BLaER1 treated with 17β-estradiol and CSF1 and Interleukin-3, amounts not matched to agents 10 nM and 100 nM (cell line): ENCODE results near the gene ATOH7.
"Not testable (repeated sequence)": the region's sequence is repeated elsewhere in the genome, so short reads cannot be mapped to it uniquely, and the experiment has no call there.

ENCODE experiments used
- H3K27ac ChIP-seq, 11 experiments: shearing (Covaris generic); formaldehyde crosslinking; 2 replicates each; pipeline ENCODE4 v1.8.1; 2022
- H3K27me3 ChIP-seq, 11 experiments: shearing (Covaris generic); formaldehyde crosslinking; 2 replicates each; pipeline ENCODE4 v1.8.1; 2022
- H3K36me3 ChIP-seq, 11 experiments: shearing (Covaris generic); formaldehyde crosslinking; 2 replicates each; pipeline ENCODE4 v1.8.1; 2022
- H3K4me1 ChIP-seq, 10 experiments: shearing (Covaris generic); formaldehyde crosslinking; 2 replicates each; pipeline ENCODE4 v1.8.1; 2022
- H3K4me2 ChIP-seq, 11 experiments: shearing (Covaris generic); formaldehyde crosslinking; 2 replicates each; pipeline ENCODE4 v1.8.1; 2022
- H3K4me3 ChIP-seq, 10 experiments: shearing (Covaris generic); formaldehyde crosslinking; 2 replicates each; pipeline ENCODE4 v1.8.1; 2022
- H3K9ac ChIP-seq, 11 experiments: shearing (Covaris generic); formaldehyde crosslinking; 2 replicates each; pipeline ENCODE4 v1.8.1; 2022
- H3K9me3 ChIP-seq, 11 experiments: shearing (Covaris generic); formaldehyde crosslinking; replicated peaks in 1 of 11; 2 replicates each; pipeline ENCODE4 v1.8.1; 2022
- H4K20me1 ChIP-seq, 11 experiments: shearing (Covaris generic); formaldehyde crosslinking; 2 replicates each; pipeline ENCODE4 v1.8.1; 2022
- Cebpa-rat ChIP-seq, 11 experiments: shearing (Covaris generic); IDR thresholded peaks; 2 replicates each; pipeline ENCODE4 v1.8.1; 2022

ATOH7 gene

GRCh38 chr10:68196701-68197100 lies 35.2 kb downstream of the ATOH7 start:
- Histone ChIP-seq H3K27me3 (no peaks in the 10 kb centered on the region), H3K4me3 (no peak overlapping the region), H3K4me2 (no peak overlapping the region), H3K36me3 (no peaks in the 10 kb centered on the region), H3K9me3 (no peaks in the 10 kb centered on the region), H3K9ac (no peak overlapping the region), H3K27ac (no peak overlapping the region), H4K20me1 (no peaks in the 10 kb centered on the region), H3K4me1 (no peaks in the 10 kb centered on the region)
- no peak for TF ChIP-seq Cebpa-rat (IDR thresholded peaks at IDR 0.05)

GRCh38 chr10:68195776-68196175 lies 36.1 kb downstream of the ATOH7 start:
- H3K4me1 ChIP-seq, H3K27ac ChIP-seq, H3K4me2 ChIP-seq, H3K27me3 ChIP-seq, H3K9me3 ChIP-seq, H3K4me3 ChIP-seq, H3K9ac ChIP-seq, H4K20me1 ChIP-seq, H3K36me3 ChIP-seq: not testable (repeated sequence)

GRCh38 chr10:68194290-68194689 lies 37.6 kb downstream of the ATOH7 start:
- no peaks in the 10 kb centered on the region for H3K27me3 ChIP-seq
- H3K4me3 ChIP-seq: no peak overlapping the region
- H3K9me3 ChIP-seq: 0 out of 22 replicates have a peak, but pooled peaks cover 0 to 4% (median 0%) of the 10 kb centered on the region in 11 experiments
- no peaks in the 10 kb centered on the region for H3K4me1 ChIP-seq
- H4K20me1 ChIP-seq: no peaks in the 10 kb centered on the region
- no peak for TF ChIP-seq Cebpa-rat (IDR thresholded peaks at IDR 0.05)
- H3K4me2 ChIP-seq: no peak overlapping the region
- no peaks in the 10 kb centered on the region for H3K36me3 ChIP-seq
- H3K27ac ChIP-seq: no peak overlapping the region
- H3K9ac ChIP-seq: no peak overlapping the region

GRCh38 chr10:68192113-68192512 lies 39.8 kb downstream of the ATOH7 start:
- Histone ChIP-seq H3K27ac (no peak overlapping the region), H3K27me3 (no peaks in the 10 kb centered on the region)

GRCh38 chr10:68188835-68189234 lies 43.1 kb downstream of the ATOH7 start:
- Histone ChIP-seq H3K27me3 (no peaks in the 10 kb centered on the region), H4K20me1 (no peaks in the 10 kb centered on the region), H3K27ac (no peak overlapping the region), H3K36me3 (no peaks in the 10 kb centered on the region), H3K9ac (no peak overlapping the region), H3K4me3 (no peak overlapping the region), H3K4me1 (peaks cover 0 to 10% (median 4%) of the 10 kb centered on the region in 10 experiments; a peak in 8 of 20 replicates), H3K9me3 (0 out of 22 replicates have a peak, but pooled peaks cover 0 to 4% (median 0%) of the 10 kb centered on the region in 11 experiments), H3K4me2 (no peak overlapping the region)
- no peak for TF ChIP-seq Cebpa-rat (IDR thresholded peaks at IDR 0.05)

More at GRCh38 chr10:68192113-68192512, 39.8 kb downstream of the ATOH7 start:
- H3K4me3 ChIP-seq: no peak overlapping the region
- no peak for TF ChIP-seq Cebpa-rat (IDR thresholded peaks at IDR 0.05)
- 0 out of 22 replicates have a peak, but pooled peaks cover 0 to 4% (median 0%) of the 10 kb centered on the region in 11 experiments for H3K9me3 ChIP-seq
- H3K4me1 ChIP-seq: peaks cover 0 to 7% (median 4%) of the 10 kb centered on the region in 10 experiments; a peak in 8 of 20 replicates
- H3K4me2 ChIP-seq: no peak overlapping the region
- H3K9ac ChIP-seq: no peak overlapping the region
- H4K20me1 ChIP-seq: no peaks in the 10 kb centered on the region
- H3K36me3 ChIP-seq: no peaks in the 10 kb centered on the region

- Histone ChIP-seq H3K4me1 (peaks cover 0 to 10% (median 4%) of the 10 kb centered on the region in 10 experiments; a peak in 8 of 20 replicates), H3K36me3 (no peaks in the 10 kb centered on the region), H3K27ac (no peak overlapping the region), H3K4me3 (no peak overlapping the region), H4K20me1 (no peaks in the 10 kb centered on the region), H3K27me3 (no peaks in the 10 kb centered on the region), H3K4me2 (no peak overlapping the region), H3K9ac (no peak overlapping the region), H3K9me3 (no peaks in the 10 kb centered on the region)
- TF ChIP-seq Cebpa-rat (IDR thresholded peaks at IDR 0.05): no peak
Measured at GRCh38 chr10:68185085-68185484, 46.8 kb downstream of the ATOH7 start.

- H3K4me1 ChIP-seq: peaks cover 0 to 10% (median 4%) of the 10 kb centered on the region in 10 experiments; a peak in 8 of 20 replicates
- no peaks in the 10 kb centered on the region for H3K27me3 ChIP-seq
- no peaks in the 10 kb centered on the region for H3K9me3 ChIP-seq
- H4K20me1 ChIP-seq: no peaks in the 10 kb centered on the region
- no peak overlapping the region for H3K27ac ChIP-seq
- no peak overlapping the region for H3K4me3 ChIP-seq
- no peaks in the 10 kb centered on the region for H3K36me3 ChIP-seq
- H3K9ac ChIP-seq: no peak overlapping the region
- no peak for TF ChIP-seq Cebpa-rat (IDR thresholded peaks at IDR 0.05)
- H3K4me2 ChIP-seq: no peak overlapping the region
Measured at GRCh38 chr10:68184546-68184945, 47.4 kb downstream of the ATOH7 start.
